Measurements from ENCODE around the gene MAPT.

The MAPT gene

DNA sequence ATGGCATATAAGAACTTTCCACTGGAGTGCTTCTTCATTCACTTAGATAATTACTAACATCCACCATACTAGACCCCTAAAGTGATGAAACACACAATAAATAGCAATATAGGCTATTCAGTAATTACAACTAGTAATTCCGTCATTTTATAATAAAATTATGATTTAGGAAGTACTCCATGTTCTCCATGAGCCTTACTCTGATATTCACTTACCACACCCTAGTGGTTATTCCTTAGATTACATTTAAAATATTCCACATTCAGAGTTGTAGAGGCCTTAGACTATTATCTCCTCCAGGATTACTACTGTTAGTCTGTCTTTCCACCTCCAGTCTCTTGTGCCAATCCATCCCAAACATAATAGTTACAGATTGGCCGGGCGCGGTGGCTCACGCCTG is 167.1 kb downstream of the MAPT start:
- Histone ChIP-seq H3K4me1 (ENCODE audit: insufficient read depth, low read length) (no peaks in the 10 kb centered on the region), H3K4me3 (ENCODE audit: low read depth in 1 of 2, low read length in 2 of 2) (no peak overlapping the region), H4K20me1 (ENCODE audit: insufficient read depth, low read length) (peaks cover 13% of the 10 kb centered on the region), H3K9me3 (ENCODE audit: insufficient read depth, low read length, severe bottlenecking) (no peaks in the 10 kb centered on the region), H3K27me3 (ENCODE audit: insufficient read depth, low read length, poor library complexity) (no peaks in the 10 kb centered on the region), H3K27ac (ENCODE audit: low read length) (no peak overlapping the region), H3K79me2 (ENCODE audit: insufficient read depth, low read length) (peaks cover 67% of the 10 kb centered on the region), H3K36me3 (ENCODE audit: insufficient read depth, low read length) (peaks cover 93% of the 10 kb centered on the region), H3K4me2 (ENCODE audit: insufficient read depth, low read length) (no peak overlapping the region), H3K9ac (ENCODE audit: low read depth, low read length) (no peak overlapping the region), H2AFZ (ENCODE audit: low read depth, low read length) (no peak overlapping the region)
- TF ChIP-seq, protein P1, sequence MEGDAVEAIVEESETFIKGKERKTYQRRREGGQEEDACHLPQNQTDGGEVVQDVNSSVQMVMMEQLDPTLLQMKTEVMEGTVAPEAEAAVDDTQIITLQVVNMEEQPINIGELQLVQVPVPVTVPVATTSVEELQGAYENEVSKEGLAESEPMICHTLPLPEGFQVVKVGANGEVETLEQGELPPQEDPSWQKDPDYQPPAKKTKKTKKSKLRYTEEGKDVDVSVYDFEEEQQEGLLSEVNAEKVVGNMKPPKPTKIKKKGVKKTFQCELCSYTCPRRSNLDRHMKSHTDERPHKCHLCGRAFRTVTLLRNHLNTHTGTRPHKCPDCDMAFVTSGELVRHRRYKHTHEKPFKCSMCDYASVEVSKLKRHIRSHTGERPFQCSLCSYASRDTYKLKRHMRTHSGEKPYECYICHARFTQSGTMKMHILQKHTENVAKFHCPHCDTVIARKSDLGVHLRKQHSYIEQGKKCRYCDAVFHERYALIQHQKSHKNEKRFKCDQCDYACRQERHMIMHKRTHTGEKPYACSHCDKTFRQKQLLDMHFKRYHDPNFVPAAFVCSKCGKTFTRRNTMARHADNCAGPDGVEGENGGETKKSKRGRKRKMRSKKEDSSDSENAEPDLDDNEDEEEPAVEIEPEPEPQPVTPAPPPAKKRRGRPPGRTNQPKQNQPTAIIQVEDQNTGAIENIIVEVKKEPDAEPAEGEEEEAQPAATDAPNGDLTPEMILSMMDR (IDR thresholded peaks at IDR 0.05; ENCODE audit: borderline replicate concordance, extremely low read depth, low read length, poor library complexity, severe bottlenecking) = peak; percentile 47
- no peak for TF ChIP-seq EZH2 (IDR thresholded peaks at IDR 0.05; ENCODE audit: borderline replicate concordance, low read depth, low read length, severe bottlenecking)
- DNase-seq = no peak
- ATAC-seq (ENCODE audit: insufficient read depth, low read depth) = peak; percentile 53; the same call in 1 of the 3 replicates

DNA sequence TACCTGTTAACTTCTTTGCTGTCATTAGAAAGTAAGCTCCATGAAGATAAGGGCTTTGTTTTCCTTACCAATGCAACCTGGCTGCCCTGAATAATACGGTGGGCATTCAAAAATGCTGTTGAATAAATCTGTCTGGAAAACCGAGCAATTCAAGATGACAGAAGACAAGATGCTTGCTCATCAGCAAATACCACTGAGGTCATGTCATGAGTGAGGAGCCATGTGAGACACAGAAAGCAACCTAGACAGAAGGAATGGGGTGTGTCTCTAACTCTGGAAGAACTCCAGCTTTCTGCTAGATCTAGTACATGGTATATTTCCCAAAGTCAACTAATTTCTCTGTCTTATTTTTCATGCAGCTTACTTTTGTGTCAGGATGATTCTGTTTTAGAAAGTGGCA is 168.9 kb downstream of the MAPT start:
- H3K27ac ChIP-seq (ENCODE audit: low read length) = no peak overlapping the region
- no peak overlapping the region for H3K4me2 ChIP-seq (ENCODE audit: insufficient read depth, low read length)
- H3K9ac ChIP-seq (ENCODE audit: low read depth, low read length) = no peak overlapping the region
- H3K9me3 ChIP-seq (ENCODE audit: insufficient read depth, low read length, severe bottlenecking) = no peaks in the 10 kb centered on the region
- H3K36me3 ChIP-seq (ENCODE audit: insufficient read depth, low read length) = peaks cover 93% of the 10 kb centered on the region
- H2AFZ ChIP-seq (ENCODE audit: low read depth, low read length) = no peak overlapping the region
- TF ChIP-seq EZH2 (IDR thresholded peaks at IDR 0.05; ENCODE audit: borderline replicate concordance, low read depth, low read length, severe bottlenecking) = no peak
- TF ChIP-seq, protein P1 (IDR thresholded peaks at IDR 0.05; ENCODE audit: borderline replicate concordance, extremely low read depth, low read length, poor library complexity, severe bottlenecking) = no peak
- no peak overlapping the region for H3K4me3 ChIP-seq (ENCODE audit: low read depth in 1 of 2, low read length in 2 of 2)
- peaks cover 20% of the 10 kb centered on the region for H4K20me1 ChIP-seq (ENCODE audit: insufficient read depth, low read length)
- no peak for ATAC-seq (ENCODE audit: insufficient read depth, low read depth)
- H3K79me2 ChIP-seq (ENCODE audit: insufficient read depth, low read length) = peaks cover 64% of the 10 kb centered on the region
- no peaks in the 10 kb centered on the region for H3K4me1 ChIP-seq (ENCODE audit: insufficient read depth, low read length)
- no peaks in the 10 kb centered on the region for H3K27me3 ChIP-seq (ENCODE audit: insufficient read depth, low read length, poor library complexity)
- DNase-seq = no peak

DNA sequence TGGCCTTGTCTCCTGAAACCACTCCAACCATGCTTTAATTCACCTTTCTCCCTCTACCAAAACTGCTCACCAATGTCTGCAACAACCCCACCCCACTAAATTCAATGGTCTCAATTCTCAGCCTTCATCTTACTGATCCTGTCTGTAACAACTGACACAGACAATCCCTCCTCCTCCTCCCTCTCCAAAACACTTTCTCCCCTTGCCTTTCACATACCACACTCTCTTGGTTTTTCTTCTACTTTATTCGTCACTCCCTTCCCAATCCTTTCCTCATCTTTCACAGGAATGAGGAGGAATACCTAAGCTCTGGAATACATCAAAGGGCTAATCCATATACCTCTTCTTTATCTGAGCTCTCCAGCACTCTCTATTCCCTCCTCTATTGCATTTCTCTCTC is 170.1 kb downstream of the MAPT start:
- H2AFZ ChIP-seq (ENCODE audit: low read depth, low read length) = no peak overlapping the region
- ATAC-seq (ENCODE audit: insufficient read depth, low read depth) (no peak), DNase-seq (no peak)
- H3K79me2 ChIP-seq (ENCODE audit: insufficient read depth, low read length) = peaks cover 68% of the 10 kb centered on the region
- no peak overlapping the region for H3K27ac ChIP-seq (ENCODE audit: low read length)
- no peaks in the 10 kb centered on the region for H3K27me3 ChIP-seq (ENCODE audit: insufficient read depth, low read length, poor library complexity)
- H3K36me3 ChIP-seq (ENCODE audit: insufficient read depth, low read length) = peaks cover 94% of the 10 kb centered on the region
- no peak overlapping the region for H3K4me3 ChIP-seq (ENCODE audit: low read depth in 1 of 2, low read length in 2 of 2)
- TF ChIP-seq EZH2 (IDR thresholded peaks at IDR 0.05; ENCODE audit: borderline replicate concordance, low read depth, low read length, severe bottlenecking) = no peak
- TF ChIP-seq, protein P1 (IDR thresholded peaks at IDR 0.05; ENCODE audit: borderline replicate concordance, extremely low read depth, low read length, poor library complexity, severe bottlenecking) = no peak
- no peaks in the 10 kb centered on the region for H3K4me1 ChIP-seq (ENCODE audit: insufficient read depth, low read length)
- peaks cover 26% of the 10 kb centered on the region for H4K20me1 ChIP-seq (ENCODE audit: insufficient read depth, low read length)
- no peak overlapping the region for H3K9ac ChIP-seq (ENCODE audit: low read depth, low read length)
- no peak overlapping the region for H3K4me2 ChIP-seq (ENCODE audit: insufficient read depth, low read length)
- H3K9me3 ChIP-seq (ENCODE audit: insufficient read depth, low read length, severe bottlenecking) = no peaks in the 10 kb centered on the region

DNA sequence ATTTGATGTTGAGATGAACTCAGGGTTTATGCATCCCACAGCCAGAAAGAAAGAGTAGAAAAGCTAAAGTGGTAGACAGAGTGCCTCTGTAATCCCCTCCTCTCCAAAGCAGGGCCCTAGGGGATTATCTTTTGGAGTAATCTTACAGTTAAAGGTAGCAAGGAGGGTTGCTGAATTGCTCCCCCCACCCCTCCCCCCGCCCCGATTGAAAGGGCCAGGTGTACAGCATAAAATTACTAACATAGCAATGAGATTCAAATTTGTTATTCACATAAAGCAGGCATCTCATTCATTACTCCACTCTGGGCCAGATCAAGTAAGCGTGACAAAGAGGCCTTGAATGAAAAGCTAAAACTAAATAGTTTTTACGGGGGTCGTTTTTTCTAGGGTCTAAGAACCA is 177.4 kb downstream of the MAPT start:
- peaks cover 92% of the 10 kb centered on the region for H3K79me2 ChIP-seq (ENCODE audit: insufficient read depth, low read length)
- H3K9me3 ChIP-seq (ENCODE audit: insufficient read depth, low read length, severe bottlenecking) = no peaks in the 10 kb centered on the region

More for the DNA sequence above, 177.4 kb downstream of the MAPT start:
- no peak for ATAC-seq (ENCODE audit: insufficient read depth, low read depth)
- Histone ChIP-seq H3K9ac (ENCODE audit: low read depth, low read length) (no peak overlapping the region), H3K27me3 (ENCODE audit: insufficient read depth, low read length, poor library complexity) (no peaks in the 10 kb centered on the region), H4K20me1 (ENCODE audit: insufficient read depth, low read length) (peaks cover 51% of the 10 kb centered on the region), H3K4me3 (ENCODE audit: low read depth in 1 of 2, low read length in 2 of 2) (no peak overlapping the region), H3K27ac (ENCODE audit: low read length) (no peak overlapping the region), H3K4me1 (ENCODE audit: insufficient read depth, low read length) (no peaks in the 10 kb centered on the region), H3K4me2 (ENCODE audit: insufficient read depth, low read length) (no peak overlapping the region), H3K36me3 (ENCODE audit: insufficient read depth, low read length) (peaks cover 65% of the 10 kb centered on the region), H2AFZ (ENCODE audit: low read depth, low read length) (no peak overlapping the region)
- no peak for DNase-seq
- TF ChIP-seq EZH2 (IDR thresholded peaks at IDR 0.05; ENCODE audit: borderline replicate concordance, low read depth, low read length, severe bottlenecking) = no peak
- TF ChIP-seq, protein P1 (IDR thresholded peaks at IDR 0.05; ENCODE audit: borderline replicate concordance, extremely low read depth, low read length, poor library complexity, severe bottlenecking) = no peak
